Measurements from ENCODE around the gene DAP. TPM values are rescaled to one million over a fixed set of nuclear protein-coding genes. Genes with fewer than 3 reads are reported as not detected.

DAP gene
- total and polyA plus RNA-seq, 10 donors, result 29.4 to 111 (median 65.2) TPM

DNA sequence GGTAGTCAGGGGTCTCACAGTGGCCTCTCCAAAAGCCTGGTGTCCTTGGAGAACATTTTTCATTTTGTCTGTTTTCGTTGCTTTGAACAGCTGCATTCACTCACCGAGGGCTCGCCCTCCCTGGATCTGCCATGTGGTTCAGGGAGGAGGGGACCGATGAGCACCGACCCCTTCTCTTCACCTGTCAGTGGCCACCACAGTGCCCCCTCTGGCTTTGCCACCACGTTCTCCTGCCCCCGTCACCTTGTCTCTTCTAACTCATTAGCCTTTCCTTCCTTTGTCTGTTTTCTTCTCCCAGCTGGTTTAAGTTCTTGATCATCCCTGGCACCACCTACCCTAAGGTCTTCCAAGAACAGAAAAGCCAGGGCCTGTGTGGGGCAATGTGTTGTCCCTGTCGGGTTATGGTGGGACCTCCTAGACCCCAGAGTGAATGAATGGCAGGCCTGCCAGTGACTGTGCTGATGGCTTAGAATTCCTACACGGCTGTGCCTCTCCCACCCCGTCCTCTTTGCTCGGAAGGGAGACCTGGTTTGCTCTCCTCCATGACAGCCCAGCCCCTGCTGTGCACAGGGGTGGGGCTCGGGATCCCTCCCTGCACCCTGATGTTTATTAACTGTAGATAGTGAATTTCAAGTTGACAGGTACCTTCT lies 107.2 kb downstream of the DAP start:
- Histone ChIP-seq H3K27me3 (replicated peaks in 1 of 7) (no peaks in the 10 kb centered on the region), H3K4me3 (no peak overlapping the region), H3K9me3 (peaks cover 0 to 5% (median 0%) of the 10 kb centered on the region in 8 donors), H3K36me3 (peaks cover 0 to 78% (median 22%) of the 10 kb centered on the region in 6 donors), H3K27ac (no peak overlapping the region), H3K4me1 (no peaks in the 10 kb centered on the region)
- whole genome bisulfite sequencing, 5 donors, result 87 to 91% (median 89%) methylated on average over 12 of the region's 12 CpGs
- TF ChIP-seq POLR2AphosphoS5 (IDR thresholded peaks at IDR 0.05) (no peak), POLR2A (IDR thresholded peaks at IDR 0.05) (no peak)
- TF ChIP-seq, protein P1, sequence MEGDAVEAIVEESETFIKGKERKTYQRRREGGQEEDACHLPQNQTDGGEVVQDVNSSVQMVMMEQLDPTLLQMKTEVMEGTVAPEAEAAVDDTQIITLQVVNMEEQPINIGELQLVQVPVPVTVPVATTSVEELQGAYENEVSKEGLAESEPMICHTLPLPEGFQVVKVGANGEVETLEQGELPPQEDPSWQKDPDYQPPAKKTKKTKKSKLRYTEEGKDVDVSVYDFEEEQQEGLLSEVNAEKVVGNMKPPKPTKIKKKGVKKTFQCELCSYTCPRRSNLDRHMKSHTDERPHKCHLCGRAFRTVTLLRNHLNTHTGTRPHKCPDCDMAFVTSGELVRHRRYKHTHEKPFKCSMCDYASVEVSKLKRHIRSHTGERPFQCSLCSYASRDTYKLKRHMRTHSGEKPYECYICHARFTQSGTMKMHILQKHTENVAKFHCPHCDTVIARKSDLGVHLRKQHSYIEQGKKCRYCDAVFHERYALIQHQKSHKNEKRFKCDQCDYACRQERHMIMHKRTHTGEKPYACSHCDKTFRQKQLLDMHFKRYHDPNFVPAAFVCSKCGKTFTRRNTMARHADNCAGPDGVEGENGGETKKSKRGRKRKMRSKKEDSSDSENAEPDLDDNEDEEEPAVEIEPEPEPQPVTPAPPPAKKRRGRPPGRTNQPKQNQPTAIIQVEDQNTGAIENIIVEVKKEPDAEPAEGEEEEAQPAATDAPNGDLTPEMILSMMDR (IDR thresholded peaks at IDR 0.05 in 8 of 11, conservative IDR thresholded peaks at IDR 0.05 in 3 of 11), result no peak
- DNase-seq, result peak; percentile 45
- intact Hi-C loops (cut with DNase I; ENCODE audit: low total_unique reads), result no loop called here

DNA sequence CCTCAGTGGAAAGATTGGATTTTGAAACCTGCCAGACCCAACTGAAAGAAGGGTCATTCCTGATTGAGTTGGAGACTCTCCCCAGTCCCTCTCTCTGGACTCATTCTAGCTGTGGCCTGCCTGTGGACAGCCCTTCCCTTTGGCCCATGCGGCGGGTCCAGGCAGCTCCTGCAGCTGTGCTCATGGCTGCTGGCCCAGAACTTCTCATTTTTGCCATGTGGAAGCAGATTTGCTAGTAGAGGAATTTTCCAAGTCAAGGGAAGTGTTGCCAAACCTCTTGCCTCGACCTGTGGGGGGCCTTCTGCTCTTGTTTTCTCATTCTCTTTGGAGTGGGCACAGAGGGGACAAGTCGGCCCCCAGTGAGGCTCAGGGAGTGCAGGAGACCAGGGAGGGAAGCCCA lies 108.0 kb downstream of the DAP start:
- peak; percentile 49 for DNase-seq
- TF ChIP-seq POLR2A (IDR thresholded peaks at IDR 0.05) (no peak), POLR2AphosphoS5 (IDR thresholded peaks at IDR 0.05) (no peak)
- TF ChIP-seq, protein P1 (IDR thresholded peaks at IDR 0.05 in 8 of 11, conservative IDR thresholded peaks at IDR 0.05 in 3 of 11), result no peak
- Histone ChIP-seq H3K27me3 (replicated peaks in 1 of 7) (no peaks in the 10 kb centered on the region), H3K4me3 (no peak overlapping the region), H3K9me3 (no peaks in the 10 kb centered on the region), H3K27ac (no peak overlapping the region), H3K36me3 (peaks cover 0 to 81% (median 22%) of the 10 kb centered on the region in 6 donors), H3K4me1 (no peaks in the 10 kb centered on the region)
- 51 to 78% (median 62%) methylated on average over 4 of the region's 4 CpGs for WGBS, 5 donors
- intact Hi-C loops (cut with DNase I; ENCODE audit: low total_unique reads), result no loop called here

DNA sequence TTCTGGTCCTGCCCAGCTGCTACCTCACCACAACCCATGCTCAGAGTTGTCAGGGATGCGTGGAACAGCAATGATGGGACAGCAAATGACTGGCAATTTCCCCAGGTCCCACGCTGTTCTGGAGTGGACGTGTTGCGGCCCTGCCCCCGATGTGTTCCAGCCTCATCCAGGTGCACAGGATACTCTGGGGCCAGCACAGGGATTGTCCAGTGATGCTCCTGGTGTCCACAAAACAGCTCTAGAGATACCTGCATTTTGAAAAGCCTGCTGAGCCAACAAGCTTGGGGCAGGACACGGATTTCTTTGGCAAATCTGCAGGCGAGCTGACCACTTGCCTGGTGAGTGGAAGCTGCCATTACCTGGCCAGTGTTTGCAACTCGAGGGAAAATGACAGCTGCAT lies 108.4 kb downstream of the DAP start:
- H3K27me3 ChIP-seq (replicated peaks in 1 of 7), result no peaks in the 10 kb centered on the region
- H3K4me1 ChIP-seq, result no peaks in the 10 kb centered on the region
- WGBS, 5 donors, result 91 to 94% (median 94%) methylated on average over 6 to 8 of the region's 8 CpGs
- intact Hi-C loops (cut with DNase I; ENCODE audit: low total_unique reads), result no loop called here
- H3K27ac ChIP-seq, result no peak overlapping the region
- no peaks in the 10 kb centered on the region for H3K9me3 ChIP-seq
- H3K4me3 ChIP-seq, result no peak overlapping the region
- TF ChIP-seq, protein P1 (IDR thresholded peaks at IDR 0.05 in 8 of 11, conservative IDR thresholded peaks at IDR 0.05 in 3 of 11), result no peak
- TF ChIP-seq POLR2A (IDR thresholded peaks at IDR 0.05), result no peak
- no peak for TF ChIP-seq POLR2AphosphoS5 (IDR thresholded peaks at IDR 0.05)
- peaks cover 0 to 81% (median 22%) of the 10 kb centered on the region in 6 donors for H3K36me3 ChIP-seq
- DNase-seq, result peak; percentile 31

DNA sequence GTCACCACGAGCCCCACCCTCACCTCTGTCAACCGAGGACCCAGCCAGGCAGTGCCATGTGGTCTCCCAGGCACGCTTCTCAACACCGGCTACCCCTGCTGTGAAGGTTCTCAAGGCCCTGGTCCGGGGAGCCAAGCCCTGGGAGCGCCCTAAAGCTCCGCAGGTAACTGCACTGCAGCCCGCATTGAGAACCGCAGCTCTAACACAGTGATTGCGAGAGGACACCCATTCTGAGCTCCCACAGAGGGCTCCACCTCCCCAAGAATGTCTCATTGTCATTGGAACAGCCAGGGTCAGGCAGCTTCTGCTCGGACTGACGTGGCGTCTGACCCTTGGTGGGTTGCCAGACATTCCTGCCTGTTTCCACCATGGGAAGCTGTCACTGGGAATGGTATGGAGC lies 108.9 kb downstream of the DAP start:
- no peaks in the 10 kb centered on the region for H3K9me3 ChIP-seq
- H3K4me1 ChIP-seq, result no peaks in the 10 kb centered on the region
- H3K36me3 ChIP-seq, result peaks cover 0 to 81% (median 22%) of the 10 kb centered on the region in 6 donors
- WGBS, 5 donors, result 90 to 93% (median 91%) methylated on average over 10 to 13 of the region's 13 CpGs
- no peak overlapping the region for H3K4me3 ChIP-seq
- no peaks in the 10 kb centered on the region for H3K27me3 ChIP-seq (replicated peaks in 1 of 7)
- no peak for TF ChIP-seq POLR2A (IDR thresholded peaks at IDR 0.05)
- no peak for TF ChIP-seq POLR2AphosphoS5 (IDR thresholded peaks at IDR 0.05)
- TF ChIP-seq, protein P1 (IDR thresholded peaks at IDR 0.05 in 8 of 11, conservative IDR thresholded peaks at IDR 0.05 in 3 of 11), result no peak
- no peak overlapping the region for H3K27ac ChIP-seq
- intact Hi-C loops (cut with DNase I; ENCODE audit: low total_unique reads), result no loop called here
- peak; percentile 44 for DNase-seq

Data from spleen (tissue), 11 donors.